Liver (tissue), 9 donors: ENCODE measurements around the gene HOXC10. TPM values are rescaled to one million over a fixed set of nuclear protein-coding genes. Genes with fewer than 3 reads are reported as not detected.
A peak's percentile ranks its signal among the peaks of the same experiment; 100 is the strongest.

Source experiments
- DNase-seq: peaks from one replicate; pipeline ENCODE4 v3.0.0-alpha.2; 2017; ENCODE audit warnings: low spot score
- H3K27ac ChIP-seq, 2 donors: one replicate each; pipeline ENCODE4 v1.7.0; 2013; ENCODE audit warnings: inconsistent platforms in 2 of 2, low read length in 2 of 2, control low read depth in 1 of 2, low read depth in 1 of 2, mild to moderate bottlenecking in 1 of 2
- H3K27me3 ChIP-seq, 4 donors: one replicate each; pipeline versions ENCODE4 v1.6.1 to v1.7.0; 2013; ENCODE audit warnings: low read length in 3 of 4, inconsistent platforms in 1 of 4, mild to moderate bottlenecking in 1 of 4, moderate library complexity in 1 of 4; ENCODE audit not compliant: control insufficient read depth in 4 of 4, insufficient read depth in 4 of 4
- H3K36me3 ChIP-seq, 4 donors: one replicate each; pipeline versions ENCODE4 v1.6.1 to v1.7.0; 2013; ENCODE audit warnings: low read length in 3 of 4, mild to moderate bottlenecking in 3 of 4, low read depth in 1 of 4, moderate library complexity in 1 of 4; ENCODE audit not compliant: control insufficient read depth in 4 of 4, insufficient read depth in 3 of 4
- H3K4me1 ChIP-seq, 4 donors: one replicate each; pipeline versions ENCODE4 v1.6.1 to v1.7.0; 2013; ENCODE audit warnings: low read length in 3 of 4, mild to moderate bottlenecking in 3 of 4, moderate library complexity in 1 of 4; ENCODE audit not compliant: control insufficient read depth in 4 of 4, insufficient read depth in 4 of 4
- H3K4me3 ChIP-seq, 3 donors: one replicate each; pipeline versions ENCODE4 v1.6.1 to v1.7.0; 2013; ENCODE audit warnings: low read length in 3 of 3, control low read depth in 1 of 3, low read depth in 1 of 3, mild to moderate bottlenecking in 1 of 3
- H3K9ac ChIP-seq, 2 donors: one replicate each; pipeline ENCODE4 v1.7.0; 2013; ENCODE audit warnings: low read length in 2 of 2, mild to moderate bottlenecking in 2 of 2, moderate library complexity in 2 of 2, control low read depth in 1 of 2, low read depth in 1 of 2
- H3K9me3 ChIP-seq, 4 donors: one replicate each; pipeline versions ENCODE4 v1.6.1 to v1.7.0; 2013; ENCODE audit warnings: low read length in 3 of 4; ENCODE audit not compliant: control insufficient read depth in 4 of 4
- CTCF ChIP-seq: fragments of 150-350 bp; IDR thresholded peaks from 2 replicates; pipeline ENCODE4 v1.5.1; 2017; ENCODE audit warnings: improper control_type of control experiment, low read depth, low read length; ENCODE audit not compliant: missing input control
- EGR1 ChIP-seq, 2 donors: IDR thresholded peaks; 2 replicates each; pipeline ENCODE4 v1.6.1; 2016 to 2018; ENCODE audit warnings: antibody characterized with exemption in 2 of 2, low read depth in 2 of 2
- FOXA1 ChIP-seq: IDR thresholded peaks from 2 replicates; pipeline ENCODE4 v1.6.1; 2016; ENCODE audit warnings: antibody characterized with exemption
- FOXA2 ChIP-seq: IDR thresholded peaks from 2 replicates; pipeline ENCODE4 v1.6.1; 2016; ENCODE audit warnings: antibody characterized with exemption
- GABPA ChIP-seq, 2 donors: IDR thresholded peaks in 1 of 2; conservative IDR thresholded peaks in 1 of 2; 2 replicates each; pipeline ENCODE4 v1.6.1; 2016; ENCODE audit warnings: antibody characterized with exemption in 2 of 2, mild to moderate bottlenecking in 1 of 2, moderate library complexity in 1 of 2
- HNF4A ChIP-seq, 2 donors: conservative IDR thresholded peaks; 2 replicates each; pipeline ENCODE4 v1.6.1; 2016; ENCODE audit warnings: antibody characterized with exemption in 2 of 2, mild to moderate bottlenecking in 2 of 2
- HNF4G ChIP-seq: IDR thresholded peaks from 2 replicates; pipeline ENCODE4 v1.6.1; 2016; ENCODE audit warnings: antibody characterized with exemption
- JUND ChIP-seq, 2 donors: IDR thresholded peaks; 2 replicates each; pipeline ENCODE4 v1.6.1; 2016; ENCODE audit warnings: antibody characterized with exemption in 2 of 2
- NR2F2 ChIP-seq: IDR thresholded peaks from 2 replicates; pipeline ENCODE4 v1.6.1; 2016; ENCODE audit warnings: antibody characterized with exemption
- RAD21 ChIP-seq, 2 donors: IDR thresholded peaks; 2 replicates each; pipeline ENCODE4 v1.6.1; 2016; ENCODE audit warnings: antibody characterized with exemption in 2 of 2, mild to moderate bottlenecking in 2 of 2
- RXRA ChIP-seq, 2 donors: IDR thresholded peaks; 2 replicates each; pipeline ENCODE4 v1.6.1; 2017 to 2018; ENCODE audit warnings: antibody characterized with exemption in 2 of 2, mild to moderate bottlenecking in 1 of 2
- SP1 ChIP-seq: IDR thresholded peaks from 2 replicates; pipeline ENCODE4 v1.6.1; 2018; ENCODE audit warnings: antibody characterized with exemption, mild to moderate bottlenecking
- TAF1 ChIP-seq: conservative IDR thresholded peaks from 2 replicates; pipeline ENCODE4 v1.6.1; 2016; ENCODE audit warnings: antibody characterized with exemption, mild to moderate bottlenecking
- YY1 ChIP-seq: IDR thresholded peaks from 2 replicates; pipeline ENCODE4 v1.6.1; 2016; ENCODE audit warnings: antibody characterized with exemption, mild to moderate bottlenecking
- ZBTB33 ChIP-seq: IDR thresholded peaks from 2 replicates; pipeline ENCODE4 v1.6.1; 2016; ENCODE audit warnings: antibody characterized with exemption
- WGBS: extraction: QIAGEN DNeasy Blood & Tissue Kit; methylation state at CpG from one replicate; pipeline ENCODE4 v1.1.7; 2013; 5-methylcytosine and 5-hydroxymethylcytosine counted together
- polyA plus RNA-seq, 2 donors: library from polyadenylated mRNA; stranded (reverse) in 1 of 2; unstranded in 1 of 2; fragments of 200-250 nt in 1 of 2; fragments of >200 nt in 1 of 2; fragmentation: Nextera tagmentation in 1 of 2; extraction: Ambion mirVana in 1 of 2; gene quantifications; one replicate each; pipeline versions ENCODE4 v1.2.1 to v1.2.3, GENCODE V29; 2013 to 2015
- total RNA-seq, 2 donors: library from RNA; depleted of rRNA; stranded (reverse); fragments of >200 nt; gene quantifications; one replicate each; pipeline ENCODE4 v1.2.3, GENCODE V29; 2014
- TF ChIP-seq, protein P1 (sequence below): IDR thresholded peaks from 2 replicates; pipeline ENCODE4 v1.6.1; 2016; ENCODE audit warnings: antibody characterized with exemption
- TF ChIP-seq, protein P2 (sequence below): IDR thresholded peaks from 2 replicates; pipeline ENCODE4 v1.6.1; 2016; ENCODE audit warnings: antibody characterized with exemption, mild to moderate bottlenecking
- TF ChIP-seq, protein P3 (sequence below): IDR thresholded peaks from 2 replicates; pipeline ENCODE4 v1.6.1; 2016; ENCODE audit warnings: antibody characterized with exemption
- donor health status: healthy.
- donor health status: healthy.
- donor health status: healthy.
- donor health status: healthy.
- donor health status: healthy.

HOXC10 gene
- total and polyA plus RNA-seq, 4 donors, result not detected

- Histone ChIP-seq H3K27me3 (peaks cover under 1 to 51% (median 15%) of the 10 kb centered on the region in 4 donors), H3K36me3 (no peaks in the 10 kb centered on the region), H3K9me3 (no peaks in the 10 kb centered on the region), H3K4me1 (peaks cover 0 to 15% (median 9%) of the 10 kb centered on the region in 4 donors), H3K27ac (no peak overlapping the region), H3K9ac (peak overlapping the region in 1 of 2 donors; percentile 67), H3K4me3 (peak overlapping the region in 1 of 3 donors; percentile 30)
- TF ChIP-seq RAD21 (IDR thresholded peaks at IDR 0.05), result no peak
- TF ChIP-seq, protein P1, sequence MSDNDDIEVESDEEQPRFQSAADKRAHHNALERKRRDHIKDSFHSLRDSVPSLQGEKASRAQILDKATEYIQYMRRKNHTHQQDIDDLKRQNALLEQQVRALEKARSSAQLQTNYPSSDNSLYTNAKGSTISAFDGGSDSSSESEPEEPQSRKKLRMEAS, result no peak
- WGBS, result 10% methylated on average over 22 of the region's 22 CpGs
- no peak for DNase-seq
Measured at GRCh38 chr12:54006559-54007220, 21.7 kb downstream of the HOXC10 start.

- H3K9ac ChIP-seq, result no peak overlapping the region
- no peak for DNase-seq
- no peaks in the 10 kb centered on the region for H3K36me3 ChIP-seq
- H3K27me3 ChIP-seq, result peaks cover 0 to 49% (median 15%) of the 10 kb centered on the region in 4 donors
- no peak overlapping the region for H3K4me3 ChIP-seq
- H3K4me1 ChIP-seq, result peaks cover 0 to 15% (median 9%) of the 10 kb centered on the region in 4 donors
- no peak overlapping the region for H3K27ac ChIP-seq
- H3K9me3 ChIP-seq, result no peaks in the 10 kb centered on the region
- TF ChIP-seq FOXA2 (no peak), HNF4A (conservative IDR thresholded peaks at IDR 0.05) (no peak), NR2F2 (no peak), HNF4G (no peak), JUND (IDR thresholded peaks at IDR 0.05) (no peak), CTCF (no peak), SP1 (no peak), ZBTB33 (no peak), YY1 (no peak), EGR1 (IDR thresholded peaks at IDR 0.05; ENCODE audit: low read depth in 2 of 2) (no peak), RAD21 (IDR thresholded peaks at IDR 0.05) (no peak), TAF1 (no peak), FOXA1 (no peak), RXRA (IDR thresholded peaks at IDR 0.05) (no peak), GABPA (IDR thresholded peaks at IDR 0.05 in 1 of 2, conservative IDR thresholded peaks at IDR 0.05 in 1 of 2) (no peak)
- TF ChIP-seq, protein P2, sequence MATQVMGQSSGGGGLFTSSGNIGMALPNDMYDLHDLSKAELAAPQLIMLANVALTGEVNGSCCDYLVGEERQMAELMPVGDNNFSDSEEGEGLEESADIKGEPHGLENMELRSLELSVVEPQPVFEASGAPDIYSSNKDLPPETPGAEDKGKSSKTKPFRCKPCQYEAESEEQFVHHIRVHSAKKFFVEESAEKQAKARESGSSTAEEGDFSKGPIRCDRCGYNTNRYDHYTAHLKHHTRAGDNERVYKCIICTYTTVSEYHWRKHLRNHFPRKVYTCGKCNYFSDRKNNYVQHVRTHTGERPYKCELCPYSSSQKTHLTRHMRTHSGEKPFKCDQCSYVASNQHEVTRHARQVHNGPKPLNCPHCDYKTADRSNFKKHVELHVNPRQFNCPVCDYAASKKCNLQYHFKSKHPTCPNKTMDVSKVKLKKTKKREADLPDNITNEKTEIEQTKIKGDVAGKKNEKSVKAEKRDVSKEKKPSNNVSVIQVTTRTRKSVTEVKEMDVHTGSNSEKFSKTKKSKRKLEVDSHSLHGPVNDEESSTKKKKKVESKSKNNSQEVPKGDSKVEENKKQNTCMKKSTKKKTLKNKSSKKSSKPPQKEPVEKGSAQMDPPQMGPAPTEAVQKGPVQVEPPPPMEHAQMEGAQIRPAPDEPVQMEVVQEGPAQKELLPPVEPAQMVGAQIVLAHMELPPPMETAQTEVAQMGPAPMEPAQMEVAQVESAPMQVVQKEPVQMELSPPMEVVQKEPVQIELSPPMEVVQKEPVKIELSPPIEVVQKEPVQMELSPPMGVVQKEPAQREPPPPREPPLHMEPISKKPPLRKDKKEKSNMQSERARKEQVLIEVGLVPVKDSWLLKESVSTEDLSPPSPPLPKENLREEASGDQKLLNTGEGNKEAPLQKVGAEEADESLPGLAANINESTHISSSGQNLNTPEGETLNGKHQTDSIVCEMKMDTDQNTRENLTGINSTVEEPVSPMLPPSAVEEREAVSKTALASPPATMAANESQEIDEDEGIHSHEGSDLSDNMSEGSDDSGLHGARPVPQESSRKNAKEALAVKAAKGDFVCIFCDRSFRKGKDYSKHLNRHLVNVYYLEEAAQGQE, result no peak
- TF ChIP-seq, protein P1, result no peak
- TF ChIP-seq, protein P3, sequence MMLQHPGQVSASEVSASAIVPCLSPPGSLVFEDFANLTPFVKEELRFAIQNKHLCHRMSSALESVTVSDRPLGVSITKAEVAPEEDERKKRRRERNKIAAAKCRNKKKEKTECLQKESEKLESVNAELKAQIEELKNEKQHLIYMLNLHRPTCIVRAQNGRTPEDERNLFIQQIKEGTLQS, result no peak
- 33% methylated on average over 2 of the region's 2 CpGs for WGBS
Measured at GRCh38 chr12:54007538-54008259, 22.8 kb downstream of the HOXC10 start.
